Colon (tissue), 2 donors: ENCODE data around the gene PPID.
"Not testable (repeated sequence)": the region's sequence is repeated elsewhere in the genome, so short reads cannot be mapped to it uniquely, and the experiment has no call there.

Source experiments
- FAIRE-seq: peaks from 2 replicates; lab custom pipeline; 2012; peaks lifted over from hg19 to GRCh38; lab: Jason Lieb, UNC
- donor health status: control.
- donor health status: control.

The PPID gene

GRCh38 chr4:158666892-158667291 lies 56.3 kb downstream of the PPID start:
- no peak for FAIRE-seq

GRCh38 chr4:158664806-158665205 lies 58.4 kb downstream of the PPID start:
- no peak for FAIRE-seq

GRCh38 chr4:158663707-158664625 lies 59.2 kb downstream of the PPID start:
- not testable (repeated sequence) for FAIRE-seq

- not testable (repeated sequence) for FAIRE-seq
Observed at GRCh38 chr4:158663255-158663654, 59.9 kb downstream of the PPID start.
